Measurements from ENCODE around the gene NLRC3. TPM values are rescaled to one million over a fixed set of nuclear protein-coding genes. Genes with fewer than 3 reads are reported as not detected.
"Not testable (repeated sequence)": the region's sequence is repeated elsewhere in the genome, so short reads cannot be mapped to it uniquely, and the experiment has no call there.

Gene NLRC3
- polyA plus RNA-seq, 4 donors = 1.2 to 2.6 (median 2.0) TPM

DNA sequence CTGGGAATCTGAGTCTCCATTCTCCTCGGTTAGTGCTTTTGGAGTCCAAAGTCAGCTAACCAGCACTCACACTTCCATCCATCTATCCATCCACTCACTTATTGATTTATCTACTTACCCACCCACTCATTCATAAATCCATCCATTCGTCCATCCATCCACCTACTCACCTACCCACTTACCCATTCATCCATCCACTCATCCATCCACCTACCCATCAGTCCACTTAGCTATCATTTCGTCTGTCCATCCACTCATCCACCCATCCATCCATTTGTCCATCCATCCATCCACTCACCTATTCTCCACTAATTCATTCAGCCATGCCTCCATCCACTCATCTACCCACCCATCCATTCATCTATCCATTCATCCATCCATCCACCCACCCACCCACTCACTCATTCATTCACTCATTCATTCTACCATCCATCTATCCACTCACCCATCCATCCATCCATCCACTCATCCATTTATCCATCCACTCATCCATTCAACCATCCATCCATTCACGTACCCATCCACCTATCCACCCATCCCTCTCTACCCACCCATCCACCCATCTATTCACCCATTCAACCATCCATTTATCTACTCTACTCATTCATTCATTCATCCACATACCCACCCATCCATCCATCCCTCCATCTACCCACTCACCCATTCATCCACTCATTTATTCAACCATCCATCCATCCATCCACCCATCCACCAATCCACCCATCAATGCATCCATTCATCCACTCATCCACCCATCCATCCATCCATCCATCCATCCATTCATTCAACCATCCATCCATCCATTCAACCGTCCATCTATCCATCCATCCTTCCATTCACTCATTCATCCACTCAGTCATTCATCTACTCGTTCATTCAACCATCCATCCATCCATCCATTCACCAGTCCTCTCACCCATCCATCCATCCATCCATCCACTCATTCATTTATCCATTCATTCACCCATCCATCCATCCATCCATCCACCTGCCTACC lies 26.1 kb downstream of the NLRC3 start:
- no peak for DNase-seq (ENCODE audit: low read depth in 4 of 4, low spot score in 2 of 4)

DNA sequence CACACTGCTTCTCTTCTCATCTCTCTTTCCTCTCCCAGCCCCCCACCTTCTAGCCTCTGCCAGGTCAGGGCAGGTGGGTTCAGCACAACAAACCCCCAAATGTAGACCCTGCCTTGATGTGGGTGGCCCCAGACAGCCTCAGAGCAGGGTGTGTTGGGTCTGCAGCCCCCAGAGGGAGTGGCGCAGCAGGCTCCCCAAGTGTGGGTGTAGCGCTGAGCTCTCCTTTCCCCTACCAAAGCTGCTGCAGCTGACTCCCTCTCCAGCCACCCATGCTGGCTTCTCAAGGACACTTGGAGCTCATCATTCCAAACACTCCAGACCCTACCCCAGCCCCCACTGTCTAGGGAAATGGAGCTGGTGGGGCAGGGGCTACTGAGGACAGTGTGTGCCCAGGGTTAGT lies 27.3 kb downstream of the NLRC3 start:
- DNase-seq (ENCODE audit: low read depth in 4 of 4, low spot score in 2 of 4) = no peak

DNA sequence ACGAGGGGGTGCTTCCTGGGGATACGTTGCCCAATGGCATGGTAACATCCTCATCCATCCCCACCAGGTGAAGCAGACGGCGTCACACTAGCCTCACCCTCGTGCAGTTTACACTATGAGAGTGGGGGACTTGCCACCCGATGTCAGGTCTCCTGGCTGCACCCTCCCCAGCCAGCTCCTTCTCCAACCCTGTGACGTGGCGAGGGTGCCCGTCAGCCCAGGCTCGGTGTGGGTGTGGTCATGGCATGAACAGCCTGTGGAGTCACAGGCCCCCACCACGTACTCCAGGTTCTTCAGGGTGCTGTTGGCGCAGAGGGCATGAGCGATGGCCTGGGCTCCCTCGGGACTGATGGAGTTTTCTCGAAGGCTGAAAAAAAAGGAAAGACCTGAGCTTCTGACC lies 28.3 kb downstream of the NLRC3 start:
- DNase-seq (ENCODE audit: low read depth in 4 of 4, low spot score in 2 of 4) = no peak

DNA sequence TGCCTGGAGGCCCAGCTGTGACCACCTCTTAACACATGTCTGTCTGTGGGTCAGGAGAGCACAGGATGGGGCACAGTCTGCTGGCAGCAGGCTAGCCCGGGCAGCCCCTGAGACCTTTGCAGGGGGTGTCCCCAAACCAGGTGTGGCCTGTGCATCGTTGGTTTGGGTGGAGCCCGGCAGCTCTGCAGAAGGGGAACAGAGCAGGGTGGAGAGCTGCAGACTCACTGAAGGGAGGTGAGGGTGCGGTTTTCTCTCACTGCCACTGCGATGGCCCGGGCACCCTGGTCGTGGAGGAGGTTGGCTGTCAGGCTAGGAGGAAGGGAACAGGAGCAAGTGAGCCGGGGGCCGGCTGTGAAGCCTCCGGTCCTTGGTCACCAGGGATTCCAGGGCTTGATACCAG lies 28.8 kb downstream of the NLRC3 start:
- DNase-seq (ENCODE audit: low read depth in 4 of 4, low spot score in 2 of 4) = no peak

DNA sequence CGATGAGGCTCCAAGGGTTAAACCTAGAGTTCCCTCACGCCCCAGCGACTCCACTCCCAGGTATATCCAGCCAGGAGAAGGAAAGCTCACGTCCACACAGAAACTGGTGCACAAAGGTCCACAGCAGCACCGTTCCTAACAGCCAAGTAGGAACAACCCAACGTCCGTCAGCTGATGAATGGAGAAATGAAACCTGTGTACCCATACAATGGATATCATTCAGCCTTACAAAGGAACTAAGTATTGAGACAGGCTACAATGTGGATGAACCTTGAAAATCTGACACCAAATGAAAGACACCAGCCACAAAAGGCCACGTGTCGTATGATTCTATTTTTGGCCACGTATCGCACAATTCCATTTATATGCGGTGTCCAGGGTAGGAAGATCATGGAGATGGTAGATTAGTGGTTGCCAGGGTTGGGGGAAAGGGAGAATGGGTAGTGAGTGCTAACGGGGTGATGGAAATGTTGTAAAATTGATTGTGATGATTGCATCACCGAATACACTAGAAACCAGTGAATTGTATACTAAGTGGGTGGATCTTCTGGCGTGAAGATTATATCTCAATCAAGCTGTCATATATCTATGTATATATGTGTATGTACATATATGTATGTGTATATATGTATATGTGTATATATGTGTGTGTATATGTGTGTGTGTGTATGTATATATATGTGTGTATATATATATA lies 30.1 kb downstream of the NLRC3 start:
- DNase-seq (ENCODE audit: low read depth in 4 of 4, low spot score in 2 of 4) = no peak

GRCh38 chr16:3542601-3543373 lies 34.4 kb downstream of the NLRC3 start:
- no peak for DNase-seq (ENCODE audit: low read depth in 4 of 4, low spot score in 2 of 4)

DNA sequence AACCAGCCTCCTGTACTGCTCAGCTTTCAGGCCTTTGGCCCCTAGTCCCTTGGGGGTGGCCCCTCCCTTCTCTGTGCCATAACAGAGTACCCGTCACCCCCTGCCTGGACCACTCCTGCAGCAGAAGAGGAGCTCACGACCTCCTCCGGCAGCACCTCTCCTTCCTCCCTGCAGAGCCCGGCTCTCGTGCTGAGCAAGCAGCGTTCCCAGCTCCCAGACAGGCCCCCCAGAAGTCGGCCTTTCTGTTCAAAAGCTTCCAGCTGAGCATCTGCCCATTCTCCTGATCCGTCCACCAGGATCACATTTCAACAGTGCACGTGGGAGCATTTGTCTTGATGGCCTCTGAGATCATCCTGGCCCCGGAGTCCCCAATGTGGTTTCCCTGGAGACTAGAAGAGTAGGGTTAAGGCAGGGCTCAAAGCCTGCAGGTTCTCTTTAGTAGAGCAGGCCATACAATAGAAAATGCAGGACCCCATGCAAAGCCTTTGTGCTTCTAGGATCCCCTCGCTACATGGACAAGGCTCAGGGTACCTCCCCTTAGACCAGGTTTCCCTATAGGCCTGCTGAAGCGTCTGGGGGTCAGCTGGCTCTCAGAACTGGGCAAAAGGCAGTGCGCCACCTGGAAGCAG lies 35.6 kb downstream of the NLRC3 start:
- no peak for DNase-seq (ENCODE audit: low read depth in 4 of 4, low spot score in 2 of 4)

DNA sequence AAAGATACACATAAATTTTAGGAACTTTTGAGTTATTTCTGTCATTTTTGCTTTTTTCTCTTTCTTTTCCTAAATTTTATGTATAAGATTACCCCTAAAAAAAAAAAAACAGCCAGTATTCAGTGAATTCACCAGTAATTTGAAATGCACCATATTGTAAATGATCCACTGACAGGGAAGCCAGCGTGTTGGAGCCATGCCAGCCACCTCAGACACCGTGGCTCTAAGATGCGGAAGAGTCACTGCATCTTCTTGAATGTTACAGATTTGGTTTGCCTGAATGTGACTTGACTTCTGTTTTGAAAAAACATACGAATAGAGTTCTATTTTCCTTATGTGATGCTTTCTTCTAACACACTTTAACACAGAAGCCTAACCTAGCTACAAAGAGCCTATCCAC lies 39.0 kb downstream of the NLRC3 start:
- DNase-seq (ENCODE audit: low read depth in 4 of 4, low spot score in 2 of 4) = no peak

- DNase-seq (ENCODE audit: low read depth in 4 of 4, low spot score in 2 of 4) = no peak
These were observed 40.4 kb downstream of the NLRC3 start for GRCh38 chr16:3536851-3537250.

DNA sequence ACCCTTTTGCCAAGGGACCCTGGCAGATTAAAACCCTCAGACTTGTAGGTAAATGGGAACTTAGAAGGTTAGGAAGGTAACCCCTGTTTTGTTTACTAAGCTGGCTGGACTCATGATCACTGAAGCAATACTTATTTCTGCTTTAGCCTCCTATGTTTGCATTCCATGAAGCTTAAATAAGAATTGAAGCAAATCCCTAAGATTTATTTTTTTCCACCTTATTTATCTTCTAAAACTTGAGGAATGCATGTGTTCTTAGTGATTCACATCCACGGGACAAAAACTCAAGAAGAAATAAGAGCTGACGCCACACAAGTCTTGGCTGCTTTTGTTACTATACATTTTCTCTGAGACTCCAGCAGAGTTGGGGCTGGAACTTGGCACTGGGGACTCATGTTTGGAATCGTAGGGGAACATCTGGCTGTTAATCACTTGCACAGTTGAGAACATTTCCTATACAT lies 40.9 kb downstream of the NLRC3 start:
- no peak for DNase-seq (ENCODE audit: low read depth in 4 of 4, low spot score in 2 of 4)

DNA sequence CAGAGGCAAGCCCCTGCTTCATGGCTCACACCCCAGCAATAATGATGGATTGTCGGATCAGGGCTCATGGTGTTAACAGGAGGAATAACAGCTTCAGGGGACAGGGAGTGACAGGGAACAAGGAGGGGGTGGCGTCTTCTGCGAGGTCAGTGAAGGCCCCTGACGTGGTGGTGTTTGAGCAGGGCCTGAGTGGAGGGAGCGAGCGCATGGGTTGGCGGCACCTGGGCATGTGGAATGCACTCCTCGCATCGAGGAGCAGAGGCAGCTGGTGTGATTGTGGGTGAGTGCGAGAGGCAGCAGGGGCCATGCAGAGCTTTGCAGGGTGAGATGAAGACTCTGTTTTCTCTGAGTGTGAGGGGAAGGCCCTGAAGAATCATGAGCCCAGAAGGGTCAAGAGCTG lies 43.1 kb downstream of the NLRC3 start:
- DNase-seq (ENCODE audit: low read depth in 4 of 4, low spot score in 2 of 4) = no peak

- no peak for DNase-seq (ENCODE audit: low read depth in 4 of 4, low spot score in 2 of 4)
These were observed 44.5 kb downstream of the NLRC3 start for GRCh38 chr16:3532741-3533140.

DNA sequence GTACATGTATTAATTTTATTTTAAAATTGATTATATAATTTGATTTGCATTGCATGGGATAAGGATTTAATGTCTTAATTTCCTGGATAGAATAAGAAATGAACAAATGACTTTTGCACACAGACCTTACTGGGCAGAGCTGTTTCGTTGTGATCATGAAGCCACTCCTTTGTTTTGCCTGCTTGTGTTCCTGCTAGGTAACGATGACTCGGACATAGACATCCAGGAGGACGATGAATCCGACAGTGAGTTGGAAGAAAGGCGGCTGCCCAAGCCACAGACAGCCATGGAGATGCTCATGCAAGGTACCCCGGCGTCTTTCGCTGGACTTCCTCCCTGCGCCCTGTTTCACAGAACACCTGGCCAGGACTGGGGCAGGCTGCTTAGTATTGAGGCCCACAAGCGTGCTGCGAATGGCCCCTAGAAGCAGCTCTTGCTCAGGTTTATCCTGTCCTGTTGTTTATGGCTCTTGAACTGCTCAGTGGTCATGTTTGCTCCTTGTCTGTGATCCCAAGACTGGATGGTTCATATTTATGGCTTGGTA lies 46.8 kb downstream of the NLRC3 start:
- DNase-seq (ENCODE audit: low read depth in 4 of 4, low spot score in 2 of 4) = no peak

DNA sequence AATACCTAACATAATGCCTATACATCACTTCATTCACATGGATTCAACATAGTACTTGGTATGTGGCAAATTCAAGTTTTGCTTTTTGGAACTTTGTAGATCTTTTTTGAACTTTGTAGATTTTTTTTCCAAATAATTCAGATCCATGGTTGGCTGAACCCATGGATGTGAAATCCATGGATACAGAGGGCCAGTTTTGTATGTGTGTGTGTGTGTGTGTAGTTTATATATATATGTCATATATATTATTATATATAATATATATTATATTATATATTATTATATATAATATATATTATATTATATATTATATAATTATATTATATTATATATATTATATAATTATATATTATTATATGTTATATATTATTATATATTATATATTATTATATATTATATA lies 48.0 kb downstream of the NLRC3 start:
- no peak for DNase-seq (ENCODE audit: low read depth in 4 of 4, low spot score in 2 of 4)

- DNase-seq (ENCODE audit: low read depth in 4 of 4, low spot score in 2 of 4) = no peak
These were observed 48.8 kb downstream of the NLRC3 start for GRCh38 chr16:3528406-3528805.

DNA sequence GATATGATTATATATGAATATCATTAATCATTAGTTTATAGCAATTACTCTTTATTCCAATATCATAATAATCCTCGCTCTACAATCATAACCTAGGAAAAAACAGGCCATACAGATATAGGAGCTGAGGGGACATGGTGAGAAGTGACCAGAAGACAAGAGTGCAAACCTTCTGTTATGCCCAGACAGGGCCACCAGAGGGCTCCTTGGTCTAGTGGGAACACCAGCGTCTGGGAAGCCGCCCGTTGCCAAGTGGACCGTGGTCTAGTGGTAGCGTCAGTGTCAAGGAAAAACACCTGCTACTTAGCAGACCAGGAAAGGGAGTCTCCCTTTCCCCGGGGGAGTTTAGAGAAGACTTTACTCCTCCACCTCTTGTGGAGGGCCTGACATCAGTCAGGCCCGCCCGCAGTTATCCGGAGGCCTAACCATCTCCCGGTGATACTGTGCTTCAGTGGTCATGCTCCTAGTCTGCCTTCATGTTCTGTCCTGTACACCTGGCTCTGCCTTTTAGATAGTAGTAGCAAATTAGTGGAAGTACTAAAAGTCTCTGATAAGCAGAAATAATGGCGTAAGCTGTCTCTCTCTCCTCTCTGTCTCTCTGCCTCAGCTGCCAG lies 49.9 kb downstream of the NLRC3 start:
- not testable (repeated sequence) for DNase-seq (ENCODE audit: low read depth in 4 of 4, low spot score in 2 of 4)

DNA sequence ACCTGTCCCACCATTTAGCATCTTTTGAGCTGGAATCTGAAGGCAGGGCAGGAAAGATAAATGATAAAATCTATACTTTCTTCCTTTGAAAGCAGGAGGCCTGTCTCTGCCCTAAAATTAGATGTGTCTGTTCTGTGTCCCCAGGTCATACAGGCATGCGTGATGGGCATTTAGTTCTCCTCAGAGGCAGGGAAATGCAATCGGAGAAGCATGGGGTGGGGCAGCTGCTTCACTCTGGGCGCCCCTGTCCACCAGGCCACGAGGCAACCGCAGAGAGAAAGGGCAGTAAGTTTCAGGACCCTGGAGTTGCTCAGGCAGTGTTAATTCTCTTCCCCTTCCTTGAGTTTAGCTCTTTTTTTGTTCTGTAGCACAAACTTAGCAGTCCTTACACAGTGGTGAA lies 51.3 kb downstream of the NLRC3 start:
- no peak for DNase-seq (ENCODE audit: low read depth in 4 of 4, low spot score in 2 of 4)

GRCh38 chr16:3523281-3523680 lies 53.9 kb downstream of the NLRC3 start:
- no peak for DNase-seq (ENCODE audit: low read depth in 4 of 4, low spot score in 2 of 4)

DNA sequence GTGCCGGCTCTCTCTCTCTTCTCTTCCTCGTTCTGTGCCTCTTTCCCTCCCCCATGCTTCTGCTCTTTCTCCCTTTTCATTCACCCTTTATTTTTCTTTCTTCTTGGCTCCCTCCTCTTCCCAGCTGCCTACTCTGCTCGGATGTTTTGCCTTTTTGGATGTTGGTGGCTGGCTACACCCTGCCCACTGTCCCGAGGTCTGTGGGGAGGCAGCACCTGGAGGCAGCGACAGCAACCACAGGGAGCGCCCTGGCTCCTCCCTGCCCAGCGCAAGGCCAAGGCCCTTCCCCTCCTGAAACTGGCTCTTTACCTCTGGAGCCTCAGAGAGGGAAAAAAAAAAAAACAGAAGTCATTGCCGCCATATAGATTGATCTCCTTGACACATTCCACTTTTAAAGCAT lies 56.4 kb downstream of the NLRC3 start:
- no peak for DNase-seq (ENCODE audit: low read depth in 4 of 4, low spot score in 2 of 4)

GRCh38 chr16:3520413-3520812 lies 56.8 kb downstream of the NLRC3 start:
- DNase-seq (ENCODE audit: low read depth in 4 of 4, low spot score in 2 of 4) = peak; percentile 57 to 74 (median 70)

All from left renal cortex interstitium (tissue), 4 donors.